Neural cell (in vitro differentiated cells): ENCODE data around the gene DZIP3. TPM values are rescaled to one million over a fixed set of nuclear protein-coding genes. Genes with fewer than 3 reads are reported as not detected.

Experiments
- H2AFZ ChIP-seq: fragments of 200-600, 300-800 bp; sonication (generic), shearing (Covaris generic); 2 replicates; pipeline ENCODE4 v1.6.0; 2014; ENCODE audit warnings: low read depth, mild to moderate bottlenecking, antibody characterized with exemption, low read length, moderate library complexity
- H3F3A ChIP-seq: fragments of 200-600 bp; shearing (Covaris generic); 2 replicates; pipeline ENCODE4 v1.6.1; 2016; ENCODE audit warnings: mild to moderate bottlenecking, moderate library complexity, mixed read lengths, antibody characterized with exemption, low read length; ENCODE audit not compliant: insufficient read depth, poor library complexity, severe bottlenecking
- H3K27ac ChIP-seq: fragments of 200-600, 300-800 bp; sonication (generic), shearing (Covaris generic); 2 replicates; pipeline ENCODE4 v1.5.1; 2014; ENCODE audit warnings: mild to moderate bottlenecking, low read length, moderate library complexity
- H3K27me3 ChIP-seq: fragments of 300-800, 200-600 bp; sonication (generic), shearing (Covaris generic); 2 replicates; pipeline ENCODE4 v1.6.0; 2014; ENCODE audit warnings: mild to moderate bottlenecking, low read depth, low read length, moderate library complexity; ENCODE audit not compliant: insufficient read depth
- H3K36me3 ChIP-seq: fragments of 300-800, 200-600 bp; sonication (generic), shearing (Covaris generic); 2 replicates; pipeline ENCODE4 v1.5.1; 2014; ENCODE audit warnings: mild to moderate bottlenecking, antibody characterized with exemption, low read length, moderate library complexity; ENCODE audit not compliant: insufficient read depth
- H3K4me2 ChIP-seq: fragments of 300-800, 200-600 bp; sonication (generic), shearing (Covaris generic); 2 replicates; pipeline ENCODE4 v1.6.0; 2014; ENCODE audit warnings: mild to moderate bottlenecking, low read length
- H3K4me3 ChIP-seq: fragments of 300-800, 200-600 bp; sonication (generic), shearing (Covaris generic); 2 replicates; pipeline ENCODE4 v1.5.1; 2014; ENCODE audit warnings: mild to moderate bottlenecking, low read length, moderate library complexity
- H3K79me2 ChIP-seq: fragments of 200-600 bp; shearing (Covaris generic); replicated peaks from 2 replicates; pipeline ENCODE4 v1.6.0; 2014; ENCODE audit warnings: mild to moderate bottlenecking, low read length, moderate library complexity; ENCODE audit not compliant: insufficient read depth
- H3K9ac ChIP-seq: fragments of 300-800, 200-600 bp; sonication (generic), shearing (Covaris generic); 2 replicates; pipeline ENCODE4 v1.6.1; 2016; ENCODE audit warnings: mild to moderate bottlenecking, low read length, mixed read lengths
- H3K9me2 ChIP-seq: fragments of 200-600 bp; shearing (Covaris generic); 2 replicates; pipeline ENCODE4 v1.6.1; 2016; ENCODE audit warnings: mild to moderate bottlenecking, low read length, mixed read lengths; ENCODE audit not compliant: insufficient read depth
- H3K9me3 ChIP-seq: fragments of 200-600, 300-800 bp; sonication (generic), shearing (Covaris generic); 2 replicates; pipeline ENCODE4 v1.6.1; 2016; ENCODE audit warnings: mild to moderate bottlenecking, mixed run types, low read length, moderate library complexity, mixed read lengths
- H4K20me1 ChIP-seq: fragments of 200-600 bp; shearing (Covaris generic); 2 replicates; pipeline ENCODE4 v1.6.1; 2016; ENCODE audit warnings: mild to moderate bottlenecking, mixed run types; ENCODE audit not compliant: insufficient read depth
- EP300 ChIP-seq: fragments of 450-650 bp; conservative IDR thresholded peaks from 2 replicates; pipeline ENCODE4 v1.6.1; 2014; ENCODE audit warnings: antibody characterized with exemption, mild to moderate bottlenecking, moderate library complexity; ENCODE audit not compliant: poor library complexity, severe bottlenecking
- EZH2 ChIP-seq: fragments of 200-600, 300-800 bp; shearing (Covaris generic), sonication (generic); IDR thresholded peaks from 2 replicates; pipeline ENCODE4 v1.6.1; 2014; ENCODE audit warnings: antibody characterized with exemption, low read length, borderline replicate concordance, mild to moderate bottlenecking; ENCODE audit not compliant: insufficient read depth, poor library complexity, severe bottlenecking
- MXI1 ChIP-seq: fragments of 450-650 bp; conservative IDR thresholded peaks from 2 replicates; pipeline ENCODE4 v1.6.1; 2014; ENCODE audit warnings: antibody characterized with exemption, mild to moderate bottlenecking; ENCODE audit not compliant: poor library complexity, severe bottlenecking
- POLR2AphosphoS5 ChIP-seq: IDR thresholded peaks from 2 replicates; pipeline ENCODE4 v1.6.1; 2012
- RAD21 ChIP-seq: fragments of 450-650 bp; conservative IDR thresholded peaks from 2 replicates; pipeline ENCODE4 v1.6.1; 2014; ENCODE audit warnings: antibody characterized with exemption, mild to moderate bottlenecking, moderate library complexity
- SMC3 ChIP-seq: fragments of 450-650 bp; conservative IDR thresholded peaks from 2 replicates; pipeline ENCODE4 v1.6.1; 2014; ENCODE audit warnings: antibody characterized with exemption, mild to moderate bottlenecking, moderate library complexity; ENCODE audit not compliant: poor library complexity
- TAF1 ChIP-seq: IDR thresholded peaks from 2 replicates; pipeline ENCODE4 v1.6.1; 2012; ENCODE audit warnings: low read depth
- polyA plus RNA-seq: library from polyadenylated mRNA; depleted of rRNA; stranded (reverse); fragments of >200 nt; gene quantifications from 2 replicates; pipeline ENCODE4 v1.2.3, GENCODE V29; 2014
- TF ChIP-seq, protein P1 (sequence below): fragments of 450-650 bp; IDR thresholded peaks from 2 replicates; pipeline ENCODE4 v1.5.1; 2014; ENCODE audit warnings: antibody characterized with exemption, mild to moderate bottlenecking, moderate library complexity; ENCODE audit not compliant: poor library complexity, severe bottlenecking
- TF ChIP-seq, protein P2 (sequence below): IDR thresholded peaks from 2 replicates; pipeline ENCODE4 v1.6.1; 2012; ENCODE audit warnings: borderline replicate concordance

The DZIP3 gene
- polyA plus RNA-seq, 1 donor from 2014 or later = 52.5 TPM

DNA sequence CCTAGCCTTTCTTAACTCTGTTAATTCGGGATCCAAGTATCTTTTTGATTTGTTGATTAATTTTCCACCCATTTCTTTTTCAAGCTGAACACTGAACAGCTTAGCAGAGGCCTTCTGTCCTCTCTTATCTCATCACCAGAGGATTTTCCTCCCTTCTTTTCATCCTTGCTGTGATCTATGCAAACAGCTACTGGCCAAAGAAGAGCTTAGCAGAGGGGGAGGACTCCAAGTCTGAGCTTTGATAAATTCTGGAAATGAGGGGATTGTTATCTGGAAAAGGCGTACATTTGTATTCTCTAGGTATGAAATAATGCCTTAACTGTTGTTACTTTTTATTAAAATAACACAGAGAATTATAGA is 13.4 kb downstream of the DZIP3 start:
- H3K9me2 ChIP-seq = no peaks in the 10 kb centered on the region
- no peak overlapping the region for H2AFZ ChIP-seq
- no peaks in the 10 kb centered on the region for H3K36me3 ChIP-seq
- H3K9me3 ChIP-seq = no peaks in the 10 kb centered on the region
- no peaks in the 10 kb centered on the region for H3F3A ChIP-seq
- peak overlapping the region; percentile 58 for H3K27ac ChIP-seq
- peak overlapping the region; percentile 40 for H3K9ac ChIP-seq
- peak overlapping the region; percentile 51 for H3K4me3 ChIP-seq
- peaks cover 7% of the 10 kb centered on the region for H3K79me2 ChIP-seq
- no peak for TF ChIP-seq TAF1
- no peak for TF ChIP-seq EZH2
- no peak for TF ChIP-seq MXI1
- TF ChIP-seq, protein P1, sequence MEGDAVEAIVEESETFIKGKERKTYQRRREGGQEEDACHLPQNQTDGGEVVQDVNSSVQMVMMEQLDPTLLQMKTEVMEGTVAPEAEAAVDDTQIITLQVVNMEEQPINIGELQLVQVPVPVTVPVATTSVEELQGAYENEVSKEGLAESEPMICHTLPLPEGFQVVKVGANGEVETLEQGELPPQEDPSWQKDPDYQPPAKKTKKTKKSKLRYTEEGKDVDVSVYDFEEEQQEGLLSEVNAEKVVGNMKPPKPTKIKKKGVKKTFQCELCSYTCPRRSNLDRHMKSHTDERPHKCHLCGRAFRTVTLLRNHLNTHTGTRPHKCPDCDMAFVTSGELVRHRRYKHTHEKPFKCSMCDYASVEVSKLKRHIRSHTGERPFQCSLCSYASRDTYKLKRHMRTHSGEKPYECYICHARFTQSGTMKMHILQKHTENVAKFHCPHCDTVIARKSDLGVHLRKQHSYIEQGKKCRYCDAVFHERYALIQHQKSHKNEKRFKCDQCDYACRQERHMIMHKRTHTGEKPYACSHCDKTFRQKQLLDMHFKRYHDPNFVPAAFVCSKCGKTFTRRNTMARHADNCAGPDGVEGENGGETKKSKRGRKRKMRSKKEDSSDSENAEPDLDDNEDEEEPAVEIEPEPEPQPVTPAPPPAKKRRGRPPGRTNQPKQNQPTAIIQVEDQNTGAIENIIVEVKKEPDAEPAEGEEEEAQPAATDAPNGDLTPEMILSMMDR = no peak
- TF ChIP-seq POLR2AphosphoS5 = no peak
- no peak for TF ChIP-seq RAD21
- H3K4me2 ChIP-seq = peak overlapping the region; percentile 31
- H3K27me3 ChIP-seq = no peaks in the 10 kb centered on the region
- H4K20me1 ChIP-seq = no peaks in the 10 kb centered on the region

DNA sequence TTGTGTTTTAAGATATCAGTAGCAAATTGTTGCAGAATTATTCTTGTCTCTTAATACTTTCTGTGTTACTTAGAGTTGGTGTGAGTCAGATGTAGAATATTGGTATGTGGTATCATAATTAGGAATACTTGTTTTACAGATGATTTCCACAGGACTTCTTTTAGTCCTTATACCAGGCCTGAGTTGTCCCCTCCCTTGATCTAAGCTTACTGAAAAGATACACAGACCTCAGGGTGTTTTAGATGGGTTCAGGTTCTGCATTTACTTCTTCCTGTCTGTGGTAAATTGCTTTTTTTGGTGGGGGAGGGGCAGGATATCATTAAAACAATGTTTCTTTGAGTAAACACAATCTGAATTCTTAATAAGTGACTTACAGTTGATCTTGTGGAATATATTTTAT is 14.2 kb downstream of the DZIP3 start:
- Histone ChIP-seq H3K9ac (peak overlapping the region; percentile 40), H3F3A (no peaks in the 10 kb centered on the region), H3K9me3 (no peaks in the 10 kb centered on the region), H3K79me2 (peaks cover 7% of the 10 kb centered on the region), H3K36me3 (no peaks in the 10 kb centered on the region), H3K27ac (peak overlapping the region; percentile 58), H3K27me3 (no peaks in the 10 kb centered on the region), H3K4me3 (peak overlapping the region; percentile 51), H3K9me2 (no peaks in the 10 kb centered on the region), H2AFZ (no peak overlapping the region), H3K4me2 (no peak overlapping the region), H4K20me1 (no peaks in the 10 kb centered on the region)
- TF ChIP-seq EP300 (no peak), EZH2 (no peak), MXI1 (no peak), RAD21 (no peak), SMC3 (no peak), POLR2AphosphoS5 (no peak), TAF1 (no peak)
- TF ChIP-seq, protein P1 = no peak
- TF ChIP-seq, protein P2, sequence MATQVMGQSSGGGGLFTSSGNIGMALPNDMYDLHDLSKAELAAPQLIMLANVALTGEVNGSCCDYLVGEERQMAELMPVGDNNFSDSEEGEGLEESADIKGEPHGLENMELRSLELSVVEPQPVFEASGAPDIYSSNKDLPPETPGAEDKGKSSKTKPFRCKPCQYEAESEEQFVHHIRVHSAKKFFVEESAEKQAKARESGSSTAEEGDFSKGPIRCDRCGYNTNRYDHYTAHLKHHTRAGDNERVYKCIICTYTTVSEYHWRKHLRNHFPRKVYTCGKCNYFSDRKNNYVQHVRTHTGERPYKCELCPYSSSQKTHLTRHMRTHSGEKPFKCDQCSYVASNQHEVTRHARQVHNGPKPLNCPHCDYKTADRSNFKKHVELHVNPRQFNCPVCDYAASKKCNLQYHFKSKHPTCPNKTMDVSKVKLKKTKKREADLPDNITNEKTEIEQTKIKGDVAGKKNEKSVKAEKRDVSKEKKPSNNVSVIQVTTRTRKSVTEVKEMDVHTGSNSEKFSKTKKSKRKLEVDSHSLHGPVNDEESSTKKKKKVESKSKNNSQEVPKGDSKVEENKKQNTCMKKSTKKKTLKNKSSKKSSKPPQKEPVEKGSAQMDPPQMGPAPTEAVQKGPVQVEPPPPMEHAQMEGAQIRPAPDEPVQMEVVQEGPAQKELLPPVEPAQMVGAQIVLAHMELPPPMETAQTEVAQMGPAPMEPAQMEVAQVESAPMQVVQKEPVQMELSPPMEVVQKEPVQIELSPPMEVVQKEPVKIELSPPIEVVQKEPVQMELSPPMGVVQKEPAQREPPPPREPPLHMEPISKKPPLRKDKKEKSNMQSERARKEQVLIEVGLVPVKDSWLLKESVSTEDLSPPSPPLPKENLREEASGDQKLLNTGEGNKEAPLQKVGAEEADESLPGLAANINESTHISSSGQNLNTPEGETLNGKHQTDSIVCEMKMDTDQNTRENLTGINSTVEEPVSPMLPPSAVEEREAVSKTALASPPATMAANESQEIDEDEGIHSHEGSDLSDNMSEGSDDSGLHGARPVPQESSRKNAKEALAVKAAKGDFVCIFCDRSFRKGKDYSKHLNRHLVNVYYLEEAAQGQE = no peak
